Cardiac fibroblast (primary cell): ENCODE data around the gene KCNB1.
A peak's percentile ranks its signal among the peaks of the same experiment; 100 is the strongest.

Experiments
- DNase-seq, 2 donors: peaks; one replicate each; pipeline versions ENCODE4 v3.0.0 to v3.0.0-alpha.2; 2010; ENCODE audit warnings: low read depth in 2 of 2
- H3K4me3 ChIP-seq, 2 donors: replicated peaks in 1 of 2; 1 replicate in 1 of 2; 2 replicates in 1 of 2; pipeline ENCODE4 v1.5.1; 2011; ENCODE audit warnings: low read depth in 2 of 2, low read length in 2 of 2, mild to moderate bottlenecking in 2 of 2, moderate library complexity in 1 of 2
- TF ChIP-seq, protein P1 (sequence below): IDR thresholded peaks from one replicate; pipeline ENCODE4 v1.5.1; 2011; ENCODE audit warnings: low read depth, mild to moderate bottlenecking, low read length, inconsistent platforms

The KCNB1 gene

DNA sequence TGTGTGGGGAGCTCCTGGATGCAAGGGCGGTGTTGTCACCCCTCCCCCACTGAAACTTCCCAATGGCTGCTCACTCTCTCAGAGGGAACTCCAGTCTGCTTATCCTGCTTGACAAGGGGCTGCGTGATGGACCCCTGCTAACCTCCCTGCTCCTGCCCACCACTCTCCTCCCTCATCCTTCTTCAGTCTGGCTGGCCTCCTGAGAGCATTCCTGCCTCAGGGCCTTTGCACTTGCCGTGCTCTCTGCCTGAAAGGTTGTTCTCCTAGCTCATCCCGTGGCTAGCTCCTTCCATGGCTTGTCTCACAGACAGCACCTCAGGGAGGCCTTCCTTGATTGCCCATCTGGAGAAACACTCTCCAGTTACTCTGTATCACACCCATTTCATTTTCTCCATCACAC lies 130.7 kb downstream of the KCNB1 start:
- DNase-seq = no peak
- TF ChIP-seq, protein P1, sequence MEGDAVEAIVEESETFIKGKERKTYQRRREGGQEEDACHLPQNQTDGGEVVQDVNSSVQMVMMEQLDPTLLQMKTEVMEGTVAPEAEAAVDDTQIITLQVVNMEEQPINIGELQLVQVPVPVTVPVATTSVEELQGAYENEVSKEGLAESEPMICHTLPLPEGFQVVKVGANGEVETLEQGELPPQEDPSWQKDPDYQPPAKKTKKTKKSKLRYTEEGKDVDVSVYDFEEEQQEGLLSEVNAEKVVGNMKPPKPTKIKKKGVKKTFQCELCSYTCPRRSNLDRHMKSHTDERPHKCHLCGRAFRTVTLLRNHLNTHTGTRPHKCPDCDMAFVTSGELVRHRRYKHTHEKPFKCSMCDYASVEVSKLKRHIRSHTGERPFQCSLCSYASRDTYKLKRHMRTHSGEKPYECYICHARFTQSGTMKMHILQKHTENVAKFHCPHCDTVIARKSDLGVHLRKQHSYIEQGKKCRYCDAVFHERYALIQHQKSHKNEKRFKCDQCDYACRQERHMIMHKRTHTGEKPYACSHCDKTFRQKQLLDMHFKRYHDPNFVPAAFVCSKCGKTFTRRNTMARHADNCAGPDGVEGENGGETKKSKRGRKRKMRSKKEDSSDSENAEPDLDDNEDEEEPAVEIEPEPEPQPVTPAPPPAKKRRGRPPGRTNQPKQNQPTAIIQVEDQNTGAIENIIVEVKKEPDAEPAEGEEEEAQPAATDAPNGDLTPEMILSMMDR = no peak
- H3K4me3 ChIP-seq = no peak overlapping the region

DNA sequence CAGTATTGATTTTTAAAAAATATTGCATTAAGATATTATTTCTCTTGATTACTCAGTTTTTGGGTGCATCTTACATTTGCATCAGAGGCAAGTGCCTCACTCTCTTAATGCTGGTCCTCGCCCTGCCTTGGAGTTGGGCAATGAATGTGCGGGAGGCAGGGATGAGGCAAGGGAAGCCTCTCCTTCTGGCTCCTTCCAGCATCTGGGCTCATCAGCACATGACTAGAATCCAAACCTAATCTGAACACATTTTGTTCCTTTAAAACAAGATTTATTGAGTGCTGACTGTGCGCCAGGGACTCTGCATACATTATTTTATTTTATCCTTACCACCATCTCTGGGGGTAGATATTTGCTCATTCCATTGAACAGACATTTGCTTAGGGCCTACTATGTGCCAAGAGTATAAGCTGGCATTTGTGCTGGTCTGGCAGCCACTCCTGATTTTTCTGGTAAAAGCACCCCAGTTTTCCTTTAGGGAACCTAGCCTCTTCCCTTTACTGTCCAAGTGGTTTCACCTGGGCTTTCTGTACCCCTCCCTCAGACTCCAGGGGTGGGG lies 132.7 kb downstream of the KCNB1 start:
- no peak overlapping the region for H3K4me3 ChIP-seq
- TF ChIP-seq, protein P1 = no peak
- peak in 1 of 2 donors; percentile 23 for DNase-seq

DNA sequence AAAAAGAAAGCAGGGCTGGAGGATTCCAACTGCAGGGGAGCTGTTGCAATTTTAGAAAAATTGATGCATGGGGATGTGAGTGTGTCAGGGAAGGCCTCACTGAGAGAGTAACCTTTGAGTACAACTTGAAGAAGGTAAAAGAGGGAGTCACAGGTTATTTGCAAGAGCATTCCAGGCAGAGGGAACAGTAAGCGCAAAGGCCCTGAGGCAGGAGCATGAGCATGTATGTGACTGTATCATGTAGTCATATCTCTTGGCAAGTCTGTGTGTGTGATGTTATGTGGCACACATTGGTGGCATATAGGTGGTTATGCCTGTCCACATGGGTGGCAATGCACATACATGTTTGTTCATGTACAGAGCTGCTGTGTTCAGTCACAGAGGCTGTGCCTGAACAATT lies 133.4 kb downstream of the KCNB1 start:
- no peak overlapping the region for H3K4me3 ChIP-seq
- TF ChIP-seq, protein P1 = no peak
- DNase-seq = no peak

DNA sequence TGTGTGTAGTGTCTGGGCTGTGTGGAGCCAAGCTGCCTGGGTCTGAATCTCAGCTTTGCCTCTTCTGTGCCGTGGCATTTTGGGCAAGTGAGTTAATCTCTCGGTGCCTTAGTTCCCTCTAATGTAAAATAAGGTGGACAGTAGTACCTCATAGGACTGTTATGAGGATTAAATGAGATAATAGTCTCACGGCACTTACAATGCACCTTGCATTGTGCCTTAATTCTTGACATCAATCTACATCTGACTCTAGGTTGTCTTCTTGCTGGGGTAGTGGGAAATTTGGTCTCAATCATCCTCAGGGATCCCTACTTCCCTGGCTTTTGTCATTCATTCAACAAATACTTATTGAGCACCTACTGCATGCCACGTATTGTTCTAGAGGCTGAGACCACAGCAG lies 133.9 kb downstream of the KCNB1 start:
- TF ChIP-seq, protein P1 = no peak
- no peak for DNase-seq
- no peak overlapping the region for H3K4me3 ChIP-seq

DNA sequence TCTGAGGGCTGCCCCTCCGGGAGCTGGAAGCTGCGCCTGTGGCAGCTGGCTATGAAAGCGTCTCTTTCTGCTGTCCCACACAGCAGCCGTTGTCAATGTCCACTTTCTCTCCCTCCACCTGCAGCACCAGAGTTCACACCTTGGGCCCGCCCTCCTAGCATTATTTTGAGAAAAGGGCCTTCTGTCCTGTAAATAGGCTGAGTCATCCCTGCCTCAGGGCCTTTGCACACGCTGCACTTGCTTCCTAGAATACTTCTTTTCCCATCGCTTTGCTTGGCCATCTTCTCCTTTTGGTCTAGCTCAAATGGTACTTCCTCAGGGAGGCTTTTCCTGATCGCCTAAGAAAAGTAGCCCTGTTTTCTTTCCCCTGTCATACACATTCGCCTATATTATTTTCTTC lies 135.3 kb downstream of the KCNB1 start:
- H3K4me3 ChIP-seq = no peak overlapping the region
- no peak for DNase-seq
- TF ChIP-seq, protein P1 = no peak

DNA sequence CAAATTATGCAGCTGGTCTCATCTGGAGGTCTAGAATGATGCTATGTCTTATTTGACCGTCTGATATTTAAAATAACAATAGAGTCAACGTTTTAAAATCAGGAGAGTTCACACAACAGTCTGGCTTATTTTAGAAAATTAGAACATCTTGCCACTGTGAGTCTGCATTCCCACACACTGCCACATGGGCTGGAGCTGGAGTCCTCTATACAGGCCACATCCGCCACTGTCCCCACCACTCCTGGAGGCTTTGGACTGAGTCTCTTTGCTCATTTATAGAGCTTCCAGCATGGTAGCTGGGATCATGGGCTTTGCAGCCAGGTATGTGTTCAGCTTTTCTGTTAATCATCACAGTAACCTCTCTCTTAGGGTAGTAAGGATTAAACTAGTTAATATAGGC lies 135.8 kb downstream of the KCNB1 start:
- TF ChIP-seq, protein P1 = no peak
- DNase-seq = no peak
- no peak overlapping the region for H3K4me3 ChIP-seq

DNA sequence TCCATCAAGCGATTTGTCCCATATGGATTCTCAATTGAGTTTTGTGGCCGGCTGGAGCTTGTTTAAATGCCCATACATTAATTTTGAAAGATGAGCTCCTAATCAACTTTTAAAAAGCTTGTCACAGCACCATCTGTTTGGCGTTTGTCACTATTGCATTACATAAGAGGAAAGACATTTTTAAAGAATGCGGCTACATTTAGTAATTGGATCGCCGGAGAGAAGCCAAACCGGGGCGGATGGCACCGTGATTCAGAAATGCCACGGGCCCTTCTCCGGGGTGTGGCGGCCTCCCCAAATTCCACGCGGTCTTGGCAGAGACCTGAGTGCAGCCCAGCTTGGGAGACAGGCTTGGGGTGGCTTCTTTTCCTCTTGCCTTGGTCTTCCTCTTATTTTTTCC lies 136.9 kb downstream of the KCNB1 start:
- H3K4me3 ChIP-seq = no peak overlapping the region
- peak; percentile 57 to 86 for DNase-seq
- TF ChIP-seq, protein P1 = no peak
